ENCODE measurements around the gene CDK19. TPM values are rescaled to one million over a fixed set of nuclear protein-coding genes. Genes with fewer than 3 reads are reported as not detected.

Gene CDK19
- total and polyA plus RNA-seq, 2 of the 13 experiments (the other 11 are each of a cell fraction or from before 2014, with no cell fraction given) = 13.4 to 27.0 TPM

- TF ChIP-seq ZNF556 (CRISPR knock-in tag; IDR thresholded peaks at IDR 0.05; ENCODE audit: borderline replicate concordance) (peak; percentile 26; the same call in 1 of the 2 replicates), MIXL1 (CRISPR knock-in tag; IDR thresholded peaks at IDR 0.05) (peak; percentile 77; the same call in 1 of the 2 replicates), ZBTB2 (CRISPR knock-in tag; IDR thresholded peaks at IDR 0.05; ENCODE audit: low read depth) (no peak), TBP (CRISPR knock-in tag; IDR thresholded peaks at IDR 0.05) (no peak), ZNF737 (CRISPR knock-in tag; IDR thresholded peaks at IDR 0.05; ENCODE audit: borderline replicate concordance) (no peak), ZNF280B (CRISPR knock-in tag; IDR thresholded peaks at IDR 0.05; ENCODE audit: borderline replicate concordance) (no peak), MXD1 (CRISPR knock-in tag; IDR thresholded peaks at IDR 0.05) (no peak), ZKSCAN5 (CRISPR knock-in tag; IDR thresholded peaks at IDR 0.05) (peak; percentile 64; the same call in 1 of the 2 replicates), PHB2 (IDR thresholded peaks at IDR 0.05; ENCODE audit: partially characterized antibody) (no peak), SP140L (CRISPR knock-in tag; IDR thresholded peaks at IDR 0.05; ENCODE audit: borderline replicate concordance) (no peak), POLR2G (IDR thresholded peaks at IDR 0.05; ENCODE audit: low read depth, low read length) (peak; percentile 63), TIGD3 (CRISPR knock-in tag; IDR thresholded peaks at IDR 0.05; ENCODE audit: borderline replicate concordance) (no peak), SMYD3 (CRISPR knock-in tag; IDR thresholded peaks at IDR 0.05) (no peak), TGIF2 (CRISPR knock-in tag; IDR thresholded peaks at IDR 0.05) (peak; percentile 99), GMEB2 (CRISPR knock-in tag; IDR thresholded peaks at IDR 0.05; ENCODE audit: low read depth) (no peak), ZC3H13 (CRISPR knock-in tag; IDR thresholded peaks at IDR 0.05) (no peak), ZNF558 (CRISPR knock-in tag; IDR thresholded peaks at IDR 0.05; ENCODE audit: borderline replicate concordance) (no peak)
- TF ChIP-seq, protein P1, sequence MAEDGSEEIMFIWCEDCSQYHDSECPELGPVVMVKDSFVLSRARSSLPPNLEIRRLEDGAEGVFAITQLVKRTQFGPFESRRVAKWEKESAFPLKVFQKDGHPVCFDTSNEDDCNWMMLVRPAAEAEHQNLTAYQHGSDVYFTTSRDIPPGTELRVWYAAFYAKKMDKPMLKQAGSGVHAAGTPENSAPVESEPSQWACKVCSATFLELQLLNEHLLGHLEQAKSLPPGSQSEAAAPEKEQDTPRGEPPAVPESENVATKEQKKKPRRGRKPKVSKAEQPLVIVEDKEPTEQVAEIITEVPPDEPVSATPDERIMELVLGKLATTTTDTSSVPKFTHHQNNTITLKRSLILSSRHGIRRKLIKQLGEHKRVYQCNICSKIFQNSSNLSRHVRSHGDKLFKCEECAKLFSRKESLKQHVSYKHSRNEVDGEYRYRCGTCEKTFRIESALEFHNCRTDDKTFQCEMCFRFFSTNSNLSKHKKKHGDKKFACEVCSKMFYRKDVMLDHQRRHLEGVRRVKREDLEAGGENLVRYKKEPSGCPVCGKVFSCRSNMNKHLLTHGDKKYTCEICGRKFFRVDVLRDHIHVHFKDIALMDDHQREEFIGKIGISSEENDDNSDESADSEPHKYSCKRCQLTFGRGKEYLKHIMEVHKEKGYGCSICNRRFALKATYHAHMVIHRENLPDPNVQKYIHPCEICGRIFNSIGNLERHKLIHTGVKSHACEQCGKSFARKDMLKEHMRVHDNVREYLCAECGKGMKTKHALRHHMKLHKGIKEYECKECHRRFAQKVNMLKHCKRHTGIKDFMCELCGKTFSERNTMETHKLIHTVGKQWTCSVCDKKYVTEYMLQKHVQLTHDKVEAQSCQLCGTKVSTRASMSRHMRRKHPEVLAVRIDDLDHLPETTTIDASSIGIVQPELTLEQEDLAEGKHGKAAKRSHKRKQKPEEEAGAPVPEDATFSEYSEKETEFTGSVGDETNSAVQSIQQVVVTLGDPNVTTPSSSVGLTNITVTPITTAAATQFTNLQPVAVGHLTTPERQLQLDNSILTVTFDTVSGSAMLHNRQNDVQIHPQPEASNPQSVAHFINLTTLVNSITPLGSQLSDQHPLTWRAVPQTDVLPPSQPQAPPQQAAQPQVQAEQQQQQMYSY (CRISPR knock-in tag; IDR thresholded peaks at IDR 0.05) = no peak
- TF ChIP-seq, protein P2, sequence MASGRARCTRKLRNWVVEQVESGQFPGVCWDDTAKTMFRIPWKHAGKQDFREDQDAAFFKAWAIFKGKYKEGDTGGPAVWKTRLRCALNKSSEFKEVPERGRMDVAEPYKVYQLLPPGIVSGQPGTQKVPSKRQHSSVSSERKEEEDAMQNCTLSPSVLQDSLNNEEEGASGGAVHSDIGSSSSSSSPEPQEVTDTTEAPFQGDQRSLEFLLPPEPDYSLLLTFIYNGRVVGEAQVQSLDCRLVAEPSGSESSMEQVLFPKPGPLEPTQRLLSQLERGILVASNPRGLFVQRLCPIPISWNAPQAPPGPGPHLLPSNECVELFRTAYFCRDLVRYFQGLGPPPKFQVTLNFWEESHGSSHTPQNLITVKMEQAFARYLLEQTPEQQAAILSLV (CRISPR knock-in tag; IDR thresholded peaks at IDR 0.05; ENCODE audit: borderline replicate concordance) = no peak
Measured at GRCh38 chr6:110738899-110739365, 76.3 kb downstream of the CDK19 start (continued).

Data from HepG2 (cell line).